K562 (cell line): ENCODE results near the gene SCEL. TPM values are rescaled to one million over a fixed set of nuclear protein-coding genes. Genes with fewer than 3 reads are reported as not detected.

Source experiments
- polyA plus RNA-seq, 8 experiments: library from polyadenylated mRNA; depleted of rRNA in 4 of 8; stranded (reverse) in 5 of 8; unstranded in 3 of 8; fragments of >200 nt; fragmentation: Nextera tagmentation in 2 of 8; fragmentation: Illumina TruSeq in 1 of 8; extraction: Ambion mirVana in 2 of 8; extraction: Trizol in 1 of 8; gene quantifications; 2 replicates each; pipeline versions ENCODE4 v1.2.1 to v1.2.3, GENCODE V29; 2011 to 2014; ENCODE audit warnings: inconsistent platforms in 1 of 8, missing spikeins in 1 of 8
- small RNA-seq: library from RNA; depleted of rRNA; stranded (forward); fragments of <200 nt; gene quantifications from one replicate; pipeline ENCODE3, GENCODE V24; 2014
- total RNA-seq, 7 experiments: library from RNA; depleted of rRNA in 6 of 7; stranded (reverse); fragments of >200 nt in 6 of 7; fragmentation: Illumina TruSeq in 2 of 7; extraction: Trizol in 2 of 7; gene quantifications; 2 replicates each; pipeline versions ENCODE4 v1.2.1 to v1.2.3, GENCODE V29; 2011 to 2021; ENCODE audit warnings: low replicate concordance in 1 of 7

Gene SCEL
- total and polyA plus RNA-seq, 9 of the 15 experiments (the other 6 are each of a cell fraction or from before 2014, with no cell fraction given) = not detected

Small RNAs within 50 kb of the gene (small RNA-seq; reads per million reads assigned to genes)
- gene RNY3P7 = not detected
- not detected for gene SPTLC1P5

Other genes starting within 250 kb of the SCEL start
- 36.8 and 47.2 TPM in 2 replicates for gene MYCBP2, start 208.6 kb upstream of the SCEL start, total RNA-seq (2014; rRNA removed)
- 28.9 and 30.3 TPM in 2 replicates for gene MYCBP2, start 208.6 kb upstream of the SCEL start, total RNA-seq (2014; rRNA removed; fragmentation: Illumina TruSeq; extraction: Trizol)
- 39.4 and 41.9 TPM in 2 replicates for gene MYCBP2, start 208.6 kb upstream of the SCEL start, total RNA-seq (2015; rRNA removed; fragmentation: Illumina TruSeq; extraction: Trizol)
- gene MYCBP2, start 208.6 kb upstream of the SCEL start, total RNA-seq (2021) = 30.0 and 42.4 TPM in 2 replicates
- gene MYCBP2, start 208.6 kb upstream of the SCEL start, polyA plus RNA-seq (2011; rRNA removed) = 12.5 and 18.3 TPM in 2 replicates
- 27.9 and 34.0 TPM in 2 replicates for gene MYCBP2, start 208.6 kb upstream of the SCEL start, polyA plus RNA-seq (2014; fragmentation: Illumina TruSeq; extraction: Trizol)
- 10 to 100 TPM; 13.2 to 16.3 TPM for gene MYCBP2, start 208.6 kb upstream of the SCEL start, polyA plus RNA-seq (2014; fragmentation: Nextera tagmentation; extraction: Ambion mirVana)
- gene MYCBP2, start 208.6 kb upstream of the SCEL start, polyA plus RNA-seq (2014; rRNA removed) = 22.3 and 22.5 TPM in 2 replicates
- gene SLAIN1, start 162.0 kb downstream of the SCEL start, total RNA-seq (2014; rRNA removed) = 0.08 TPM in 1 of 2 replicates, not detected in the other
- gene SLAIN1, start 162.0 kb downstream of the SCEL start, total RNA-seq (2014; rRNA removed; fragmentation: Illumina TruSeq; extraction: Trizol) = 0.38 TPM in 1 of 2 replicates, not detected in the other
- gene SLAIN1, start 162.0 kb downstream of the SCEL start, total RNA-seq (2015; rRNA removed; fragmentation: Illumina TruSeq; extraction: Trizol) = 0.11 TPM in 1 of 2 replicates, not detected in the other
- gene SLAIN1, start 162.0 kb downstream of the SCEL start, total RNA-seq (2021) = 0.16 and 0.40 TPM in 2 replicates
- 0.32 TPM in 2 replicates for gene SLAIN1, start 162.0 kb downstream of the SCEL start, polyA plus RNA-seq (2011; rRNA removed)
- gene SLAIN1, start 162.0 kb downstream of the SCEL start, polyA plus RNA-seq (2014; fragmentation: Illumina TruSeq; extraction: Trizol) = 0.07 TPM in 1 of 2 replicates, not detected in the other
- under 1 TPM in 1 of 2 experiments, not detected in 1; 0.08 TPM for gene SLAIN1, start 162.0 kb downstream of the SCEL start, polyA plus RNA-seq (2014; fragmentation: Nextera tagmentation; extraction: Ambion mirVana)
- 0.05 and 0.08 TPM in 2 replicates for gene SLAIN1, start 162.0 kb downstream of the SCEL start, polyA plus RNA-seq (2014; rRNA removed)